Measurements from ENCODE around the gene SNAP23.

GRCh38 chr15:42549032-42549491 is 53.6 kb downstream of the SNAP23 start:
- TF ChIP-seq POLR2A (IDR thresholded peaks at IDR 0.05) (no peak), CTCF (IDR thresholded peaks at IDR 0.05) (peak in 1 of 4 experiments; percentile 3), POLR2AphosphoS5 (IDR thresholded peaks at IDR 0.05) (no peak), EP300 (IDR thresholded peaks at IDR 0.05) (no peak)

Data from gastroesophageal sphincter (tissue), 3 donors.